ENCODE results near the gene VIT. TPM values are rescaled to one million over a fixed set of nuclear protein-coding genes. Genes with fewer than 3 reads are reported as not detected.
A peak's percentile ranks its signal among the peaks of the same experiment; 100 is the strongest.

VIT gene
- total RNA-seq, 1 donor from 2014 or later: 56.5 TPM

DNA sequence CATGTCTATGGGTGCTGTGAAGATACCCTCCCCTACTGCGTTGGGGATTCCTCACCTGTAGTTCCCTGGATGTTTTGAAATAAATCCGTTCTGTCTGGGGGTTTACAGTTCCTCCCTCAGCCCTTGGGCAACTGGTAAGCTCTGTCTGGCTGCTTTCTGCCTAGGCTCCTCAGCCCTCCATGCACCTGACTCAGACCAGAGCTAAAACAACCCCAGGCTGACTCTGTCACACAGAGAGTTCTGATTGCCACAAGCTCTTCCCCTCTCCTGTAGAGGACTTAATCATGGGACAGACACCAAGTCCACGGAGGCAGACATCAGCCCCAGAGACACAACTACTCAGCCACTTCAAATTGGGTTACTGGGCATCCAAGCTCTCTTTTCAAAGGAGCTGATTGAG, 6.3 kb downstream of the VIT start:
- H3K27ac ChIP-seq: no peak overlapping the region
- no peaks in the 10 kb centered on the region for H3K27me3 ChIP-seq
- no peak for TF ChIP-seq CTCF (IDR thresholded peaks at IDR 0.05)
- no peak for TF ChIP-seq POLR2AphosphoS5 (IDR thresholded peaks at IDR 0.05; ENCODE audit: insufficient read depth in 1 of 2, low read depth in 1 of 2)
- no peak for TF ChIP-seq POLR2A (IDR thresholded peaks at IDR 0.05)
- H3K9me3 ChIP-seq: no peaks in the 10 kb centered on the region
- no peak overlapping the region for H3K4me3 ChIP-seq
- intact Hi-C loops (cut with DNase I): no loop called here
- no peaks in the 10 kb centered on the region for H3K36me3 ChIP-seq
- peaks cover 20% of the 10 kb centered on the region for H3K4me1 ChIP-seq
- DNase-seq (ENCODE audit: extremely low spot score in 2 of 2): no peak

GRCh38 chr2:36704475-36705150, 8.1 kb downstream of the VIT start:
- H3K4me3 ChIP-seq: peak overlapping the region in 1 of 2 donors; percentile 3
- no peak for DNase-seq (ENCODE audit: extremely low spot score in 2 of 2)
- TF ChIP-seq POLR2AphosphoS5 (IDR thresholded peaks at IDR 0.05; ENCODE audit: insufficient read depth in 1 of 2, low read depth in 1 of 2) (no peak), CTCF (IDR thresholded peaks at IDR 0.05) (no peak), POLR2A (IDR thresholded peaks at IDR 0.05) (no peak)
- H3K4me1 ChIP-seq: peaks cover 30% of the 10 kb centered on the region
- intact Hi-C loops (cut with DNase I): no loop called here
- no peaks in the 10 kb centered on the region for H3K36me3 ChIP-seq
- H3K9me3 ChIP-seq: no peaks in the 10 kb centered on the region
- peak overlapping the region; percentile 39 for H3K27ac ChIP-seq
- H3K27me3 ChIP-seq: no peaks in the 10 kb centered on the region

DNA sequence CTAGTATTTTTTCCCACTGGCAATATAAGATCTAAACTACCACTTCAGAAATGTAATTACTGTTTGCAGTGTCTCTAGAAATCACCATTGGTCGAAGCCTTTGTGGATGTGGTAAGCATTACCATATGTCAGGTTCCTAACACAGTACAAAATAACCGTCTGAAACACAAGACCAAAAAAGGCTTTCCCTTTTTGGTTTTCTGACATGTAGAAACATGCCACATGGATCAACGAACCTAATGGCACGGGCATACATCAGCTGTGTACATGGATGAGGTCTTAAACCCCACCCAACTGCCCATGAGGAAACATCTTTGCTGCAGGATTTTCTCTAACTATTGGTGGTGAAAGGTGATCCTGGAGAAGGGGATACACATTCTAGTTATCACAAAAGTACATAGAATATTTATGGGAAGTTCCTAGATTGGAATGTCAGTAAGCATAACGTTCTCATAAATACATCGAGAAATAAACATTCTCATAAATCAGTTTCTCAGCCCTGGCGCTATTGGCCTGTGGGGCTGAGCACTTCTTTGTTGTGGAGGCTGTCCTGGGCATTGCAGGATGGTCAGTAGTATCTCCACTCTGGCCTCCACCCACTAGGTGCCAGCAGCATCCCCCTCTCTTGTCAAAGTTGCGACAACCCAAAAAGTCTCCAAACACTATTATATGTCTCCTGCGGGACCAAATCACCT, 9.0 kb downstream of the VIT start:
- H3K36me3 ChIP-seq: no peaks in the 10 kb centered on the region
- H3K27me3 ChIP-seq: no peaks in the 10 kb centered on the region
- TF ChIP-seq CTCF (IDR thresholded peaks at IDR 0.05) (no peak), POLR2AphosphoS5 (IDR thresholded peaks at IDR 0.05; ENCODE audit: insufficient read depth in 1 of 2, low read depth in 1 of 2) (no peak), POLR2A (IDR thresholded peaks at IDR 0.05) (no peak)
- no peak overlapping the region for H3K4me3 ChIP-seq
- no peak for DNase-seq (ENCODE audit: extremely low spot score in 2 of 2)
- no peaks in the 10 kb centered on the region for H3K9me3 ChIP-seq
- H3K27ac ChIP-seq: peak overlapping the region; percentile 10
- intact Hi-C loops (cut with DNase I): no loop called here
- peaks cover 30% of the 10 kb centered on the region for H3K4me1 ChIP-seq

DNA sequence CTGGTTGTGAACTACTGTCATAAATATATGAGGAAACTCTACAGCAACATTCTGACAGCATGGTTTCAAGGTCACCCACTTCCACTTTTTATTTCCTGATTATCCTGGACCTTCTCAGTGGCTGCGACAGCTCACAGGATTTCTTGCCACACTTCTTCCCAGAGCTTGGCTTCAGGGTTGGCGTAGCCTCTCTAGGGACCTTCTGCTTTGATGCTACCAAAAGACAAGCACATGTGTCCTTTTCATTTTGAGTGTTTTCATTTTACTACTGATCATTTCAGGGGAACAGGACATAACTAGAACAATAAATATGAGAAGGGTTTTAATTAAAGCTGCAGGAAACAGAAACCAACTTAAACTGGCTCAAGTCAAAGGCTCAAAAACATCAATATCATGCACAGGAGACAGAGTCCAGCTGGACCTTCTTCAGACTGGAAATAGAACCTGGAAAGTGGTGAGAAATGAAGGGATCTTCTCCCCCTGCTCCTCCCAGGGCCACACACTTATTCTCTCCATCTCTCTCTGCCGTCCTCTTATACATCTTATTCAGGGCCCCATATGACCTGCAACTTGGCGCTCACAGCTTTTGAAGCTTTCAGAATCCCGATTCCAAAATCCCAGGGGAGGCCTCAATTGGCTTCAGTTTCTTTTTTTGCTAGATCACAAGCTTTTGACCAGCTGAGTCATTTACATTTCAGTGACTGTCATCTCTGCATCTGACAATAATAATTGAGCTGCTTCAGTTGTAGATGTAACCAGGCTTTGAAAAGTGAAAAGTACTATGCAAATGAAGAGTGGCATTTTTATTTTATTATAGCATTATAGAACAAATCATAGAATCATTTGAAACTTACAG, 9.7 kb downstream of the VIT start:
- no peak overlapping the region for H3K4me3 ChIP-seq
- H3K9me3 ChIP-seq: peaks cover 3% of the 10 kb centered on the region
- intact Hi-C loops (cut with DNase I): no loop called here
- TF ChIP-seq POLR2A (IDR thresholded peaks at IDR 0.05) (no peak), POLR2AphosphoS5 (IDR thresholded peaks at IDR 0.05; ENCODE audit: insufficient read depth in 1 of 2, low read depth in 1 of 2) (no peak), CTCF (IDR thresholded peaks at IDR 0.05) (no peak)
- H3K36me3 ChIP-seq: no peaks in the 10 kb centered on the region
- DNase-seq (ENCODE audit: extremely low spot score in 2 of 2): no peak
- no peaks in the 10 kb centered on the region for H3K27me3 ChIP-seq
- H3K4me1 ChIP-seq: peaks cover 30% of the 10 kb centered on the region
- peak overlapping the region; percentile 59 for H3K27ac ChIP-seq
